ENCODE measurements around the gene LILRB4.

DNA sequence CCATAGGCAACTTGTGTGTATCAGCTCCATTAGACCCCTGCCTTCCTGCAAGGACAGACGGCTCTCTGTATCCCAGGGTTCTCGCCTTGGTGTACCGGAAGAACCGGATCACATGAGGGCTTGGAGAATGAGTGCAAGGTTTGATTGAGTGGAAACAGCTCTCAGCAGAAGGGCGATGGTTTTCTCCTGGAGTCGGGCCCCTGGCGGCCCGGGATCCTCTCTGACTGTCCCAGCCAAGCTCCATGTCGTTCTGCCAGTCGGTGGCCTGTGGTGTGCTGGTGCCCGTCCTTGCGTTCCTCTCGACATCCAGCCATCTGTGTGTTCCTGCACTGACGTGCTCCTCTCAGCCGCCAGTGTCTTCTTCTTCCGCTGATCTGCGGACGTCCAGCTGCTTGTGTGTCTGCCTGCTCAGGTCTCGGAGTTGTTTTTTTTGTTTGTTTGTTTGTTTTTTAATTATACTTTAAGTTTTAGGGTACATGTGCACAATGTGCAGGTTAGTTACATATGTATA, 16.4 kb upstream of the LILRB4 start:
- TF ChIP-seq, protein P1, sequence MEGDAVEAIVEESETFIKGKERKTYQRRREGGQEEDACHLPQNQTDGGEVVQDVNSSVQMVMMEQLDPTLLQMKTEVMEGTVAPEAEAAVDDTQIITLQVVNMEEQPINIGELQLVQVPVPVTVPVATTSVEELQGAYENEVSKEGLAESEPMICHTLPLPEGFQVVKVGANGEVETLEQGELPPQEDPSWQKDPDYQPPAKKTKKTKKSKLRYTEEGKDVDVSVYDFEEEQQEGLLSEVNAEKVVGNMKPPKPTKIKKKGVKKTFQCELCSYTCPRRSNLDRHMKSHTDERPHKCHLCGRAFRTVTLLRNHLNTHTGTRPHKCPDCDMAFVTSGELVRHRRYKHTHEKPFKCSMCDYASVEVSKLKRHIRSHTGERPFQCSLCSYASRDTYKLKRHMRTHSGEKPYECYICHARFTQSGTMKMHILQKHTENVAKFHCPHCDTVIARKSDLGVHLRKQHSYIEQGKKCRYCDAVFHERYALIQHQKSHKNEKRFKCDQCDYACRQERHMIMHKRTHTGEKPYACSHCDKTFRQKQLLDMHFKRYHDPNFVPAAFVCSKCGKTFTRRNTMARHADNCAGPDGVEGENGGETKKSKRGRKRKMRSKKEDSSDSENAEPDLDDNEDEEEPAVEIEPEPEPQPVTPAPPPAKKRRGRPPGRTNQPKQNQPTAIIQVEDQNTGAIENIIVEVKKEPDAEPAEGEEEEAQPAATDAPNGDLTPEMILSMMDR (IDR thresholded peaks at IDR 0.05) = no peak
- no peak for TF ChIP-seq POLR2A (IDR thresholded peaks at IDR 0.05)

All from thyroid gland (tissue), 4 donors.